Loucy (cell line): ENCODE data around the gene IL1RN.

Experiments used
- EZH2phosphoT487 ChIP-seq: fragments of 200-600 bp; IDR thresholded peaks from 2 replicates; pipeline ENCODE4 v1.6.1; 2018; ENCODE audit warnings: antibody characterized with exemption, mild to moderate bottlenecking, moderate library complexity, borderline replicate concordance
- TF ChIP-seq, protein P1 (sequence below): fragments of 200-600 bp; sonication (generic); conservative IDR thresholded peaks from 2 replicates; pipeline ENCODE4 v1.5.1; 2014; ENCODE audit warnings: mild to moderate bottlenecking, antibody characterized with exemption, low read length

DNA sequence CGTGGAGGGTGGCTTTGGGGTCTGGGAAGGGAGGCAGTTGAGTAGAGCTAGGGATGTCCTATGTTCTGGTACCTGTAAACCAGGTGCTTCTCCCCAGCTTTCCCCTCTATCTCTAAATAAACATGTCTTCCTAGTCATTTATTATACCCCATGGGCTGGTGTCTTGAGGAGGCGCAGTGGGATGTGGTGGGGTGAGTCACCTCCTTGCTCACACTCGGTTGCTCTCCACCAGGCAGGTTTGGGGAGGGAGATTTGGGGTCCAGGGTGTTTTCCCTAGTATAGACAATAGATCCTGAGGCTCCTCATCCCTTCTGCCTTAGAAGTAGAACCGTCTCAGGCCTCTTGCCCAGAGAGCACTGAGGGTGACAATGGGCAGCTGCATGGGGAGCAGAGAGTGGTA is 51.5 kb downstream of the IL1RN start:
- TF ChIP-seq, protein P1, sequence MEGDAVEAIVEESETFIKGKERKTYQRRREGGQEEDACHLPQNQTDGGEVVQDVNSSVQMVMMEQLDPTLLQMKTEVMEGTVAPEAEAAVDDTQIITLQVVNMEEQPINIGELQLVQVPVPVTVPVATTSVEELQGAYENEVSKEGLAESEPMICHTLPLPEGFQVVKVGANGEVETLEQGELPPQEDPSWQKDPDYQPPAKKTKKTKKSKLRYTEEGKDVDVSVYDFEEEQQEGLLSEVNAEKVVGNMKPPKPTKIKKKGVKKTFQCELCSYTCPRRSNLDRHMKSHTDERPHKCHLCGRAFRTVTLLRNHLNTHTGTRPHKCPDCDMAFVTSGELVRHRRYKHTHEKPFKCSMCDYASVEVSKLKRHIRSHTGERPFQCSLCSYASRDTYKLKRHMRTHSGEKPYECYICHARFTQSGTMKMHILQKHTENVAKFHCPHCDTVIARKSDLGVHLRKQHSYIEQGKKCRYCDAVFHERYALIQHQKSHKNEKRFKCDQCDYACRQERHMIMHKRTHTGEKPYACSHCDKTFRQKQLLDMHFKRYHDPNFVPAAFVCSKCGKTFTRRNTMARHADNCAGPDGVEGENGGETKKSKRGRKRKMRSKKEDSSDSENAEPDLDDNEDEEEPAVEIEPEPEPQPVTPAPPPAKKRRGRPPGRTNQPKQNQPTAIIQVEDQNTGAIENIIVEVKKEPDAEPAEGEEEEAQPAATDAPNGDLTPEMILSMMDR: no peak
- TF ChIP-seq EZH2phosphoT487: no peak
